SJCRH30 (cell line): ENCODE data around the gene OR52E5. TPM values are rescaled to one million over a fixed set of nuclear protein-coding genes. Genes with fewer than 3 reads are reported as not detected.

Experiments
- DNase-seq, 2 experiments: peaks; one replicate each; pipeline ENCODE4 v3.0.0-alpha.2; 2015 to 2020
- H3K27ac ChIP-seq: fragments of 250-450 bp; sonication (Bioruptor Pico); 2 replicates; pipeline ENCODE4 v1.5.1; 2020; ENCODE audit warnings: mild to moderate bottlenecking, moderate library complexity
- H3K27me3 ChIP-seq: fragments of 250-450 bp; sonication (Bioruptor Pico); 2 replicates; pipeline ENCODE4 v1.5.1; 2020; ENCODE audit warnings: mild to moderate bottlenecking, moderate library complexity
- H3K36me3 ChIP-seq: fragments of 250-450 bp; sonication (Bioruptor Pico); 2 replicates; pipeline ENCODE4 v1.5.1; 2020; ENCODE audit warnings: mild to moderate bottlenecking, moderate library complexity
- H3K4me1 ChIP-seq: fragments of 250-450 bp; sonication (Bioruptor Pico); 2 replicates; pipeline ENCODE4 v1.5.1; 2020; ENCODE audit warnings: mild to moderate bottlenecking, moderate library complexity
- H3K4me3 ChIP-seq: fragments of 250-450 bp; sonication (Bioruptor Pico); 2 replicates; pipeline ENCODE4 v1.5.1; 2020; ENCODE audit warnings: mild to moderate bottlenecking, moderate library complexity
- H3K9me3 ChIP-seq: fragments of 250-450 bp; sonication (Bioruptor Pico); replicated peaks from 2 replicates; pipeline ENCODE4 v1.5.1; 2020; ENCODE audit warnings: mild to moderate bottlenecking, moderate library complexity
- total RNA-seq: library from RNA; depleted of rRNA; stranded (reverse); fragments of >200 nt; shearing (Covaris generic); gene quantifications from 2 replicates; pipeline ENCODE4 v1.2.3, GENCODE V29; 2014

Gene OR52E5
- total RNA-seq, 1 experiment from 2014 or later: not detected

DNA sequence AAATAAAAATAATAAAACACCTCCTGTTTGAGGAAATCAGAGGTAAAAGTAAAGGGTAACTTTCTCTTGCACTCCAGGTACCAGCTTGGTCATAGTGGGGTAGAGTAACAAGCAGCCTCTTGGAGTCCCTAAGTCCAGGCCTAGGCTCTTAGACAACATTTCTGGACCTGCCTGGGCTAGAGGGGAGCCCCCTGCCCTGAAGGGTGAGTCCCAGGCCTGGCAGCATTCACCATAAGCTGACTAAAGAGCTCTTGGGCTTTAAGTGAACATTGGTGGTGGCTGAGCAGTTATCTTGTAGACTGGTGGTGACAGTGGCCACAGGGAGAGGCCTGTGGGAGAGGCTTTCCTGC lies 30.4 kb downstream of the OR52E5 start:
- Histone ChIP-seq H3K36me3 (no peaks in the 10 kb centered on the region), H3K9me3 (no peaks in the 10 kb centered on the region), H3K4me1 (no peaks in the 10 kb centered on the region), H3K27me3 (no peaks in the 10 kb centered on the region), H3K4me3 (no peak overlapping the region), H3K27ac (no peak overlapping the region)
- DNase-seq: no peak

- no peak for DNase-seq
- no peaks in the 10 kb centered on the region for H3K27me3 ChIP-seq
- no peak overlapping the region for H3K4me3 ChIP-seq
Measured at GRCh38 chr11:5923794-5924193, 30.8 kb downstream of the OR52E5 start.

GRCh38 chr11:5928271-5928670 lies 35.3 kb downstream of the OR52E5 start:
- H3K27me3 ChIP-seq: 0 out of 2 replicates have a peak, but pooled peaks cover 3% of the 10 kb centered on the region
- H3K9me3 ChIP-seq: no peaks in the 10 kb centered on the region
- H3K27ac ChIP-seq: no peak overlapping the region
- no peaks in the 10 kb centered on the region for H3K36me3 ChIP-seq
- H3K4me3 ChIP-seq: no peak overlapping the region
- H3K4me1 ChIP-seq: no peaks in the 10 kb centered on the region
- DNase-seq: no peak

More at GRCh38 chr11:5923794-5924193, 30.8 kb downstream of the OR52E5 start:
- H3K36me3 ChIP-seq: no peaks in the 10 kb centered on the region
- H3K27ac ChIP-seq: no peak overlapping the region
- H3K9me3 ChIP-seq: no peaks in the 10 kb centered on the region
- no peaks in the 10 kb centered on the region for H3K4me1 ChIP-seq

DNA sequence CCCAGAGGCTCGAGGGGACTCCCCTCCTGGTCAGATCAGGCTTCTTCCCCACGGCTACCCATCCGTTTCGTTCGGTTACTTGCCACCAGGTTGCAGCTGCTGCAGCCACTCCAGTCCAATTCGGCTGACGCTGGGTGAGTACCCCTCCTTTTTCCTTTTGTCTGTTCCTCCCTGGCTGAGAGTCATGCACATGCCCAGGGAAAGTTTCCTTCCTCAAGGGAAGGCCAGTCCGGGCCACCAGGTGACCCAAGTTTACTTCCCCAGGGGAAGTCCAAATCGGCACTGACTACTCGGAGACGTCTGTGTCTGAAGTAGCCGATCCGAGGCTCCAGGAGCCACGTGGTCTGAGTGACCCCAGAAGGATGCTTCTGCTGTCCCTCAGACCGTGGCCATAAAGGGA lies 35.8 kb downstream of the OR52E5 start:
- no peaks in the 10 kb centered on the region for H3K9me3 ChIP-seq
- DNase-seq: no peak
- H3K4me3 ChIP-seq: no peak overlapping the region
- no peaks in the 10 kb centered on the region for H3K36me3 ChIP-seq
- H3K4me1 ChIP-seq: no peaks in the 10 kb centered on the region
- H3K27ac ChIP-seq: no peak overlapping the region
- 0 out of 2 replicates have a peak, but pooled peaks cover 3% of the 10 kb centered on the region for H3K27me3 ChIP-seq

DNA sequence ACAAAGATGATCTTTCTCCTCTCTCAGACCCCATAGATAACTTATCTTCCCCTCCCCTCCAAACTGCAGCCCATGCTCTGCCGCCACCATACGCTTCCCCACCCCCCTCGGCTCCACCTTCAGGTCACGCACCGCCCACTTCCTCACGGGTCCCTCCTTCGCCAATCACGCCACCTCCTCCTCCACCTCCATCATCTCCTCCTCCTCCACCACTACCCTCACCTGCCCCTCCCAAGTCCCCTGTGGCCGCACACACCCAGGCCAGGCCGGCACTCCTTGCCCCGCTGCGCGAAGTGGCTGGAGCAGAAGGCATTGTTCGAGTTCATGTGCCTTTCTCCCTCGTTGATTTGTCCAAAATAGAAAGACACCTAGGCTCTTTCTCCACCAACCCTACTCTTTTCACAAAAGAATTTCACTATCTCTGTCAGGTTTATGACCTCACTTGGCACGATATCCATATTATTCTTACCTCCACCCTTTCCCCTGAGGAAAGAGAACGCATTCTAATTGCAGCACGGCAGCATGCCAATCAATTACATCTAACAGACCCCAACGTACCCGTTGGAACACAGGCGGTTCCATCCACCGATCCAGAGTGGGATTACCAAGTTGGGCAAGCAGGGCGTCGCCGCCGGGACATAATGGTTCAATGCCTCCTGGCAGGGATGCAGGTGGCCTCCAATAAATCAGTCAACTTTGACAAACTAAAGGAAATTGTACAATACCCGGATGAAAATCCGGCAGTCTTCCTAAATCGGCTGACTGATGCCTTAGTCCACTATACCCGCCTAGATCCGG lies 36.8 kb downstream of the OR52E5 start:
- Histone ChIP-seq H3K27ac (no peak overlapping the region), H3K4me3 (no peak overlapping the region), H3K27me3 (0 out of 2 replicates have a peak, but pooled peaks cover 3% of the 10 kb centered on the region), H3K9me3 (no peaks in the 10 kb centered on the region), H3K4me1 (no peaks in the 10 kb centered on the region), H3K36me3 (no peaks in the 10 kb centered on the region)
- no peak for DNase-seq

DNA sequence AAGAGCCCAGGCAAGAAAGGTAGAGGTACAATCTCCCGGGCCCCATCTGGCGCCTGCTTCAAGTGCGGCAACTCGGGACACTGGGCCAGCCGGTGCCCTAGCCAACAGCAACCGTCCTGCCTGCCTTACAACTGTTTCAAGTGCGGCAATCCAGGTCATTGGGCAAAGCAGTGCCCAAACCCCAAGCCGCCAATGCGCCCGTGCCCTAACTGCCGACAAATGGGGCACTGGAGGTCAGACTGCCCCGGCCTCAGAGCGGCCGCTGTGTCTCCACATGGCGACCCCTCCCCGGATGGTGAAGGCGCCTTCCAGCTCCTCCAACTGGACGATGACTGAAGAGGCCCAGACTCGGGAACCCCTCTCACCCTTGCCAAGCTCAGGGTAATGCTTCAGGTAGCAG lies 37.6 kb downstream of the OR52E5 start:
- Histone ChIP-seq H3K4me1 (no peaks in the 10 kb centered on the region), H3K27me3 (0 out of 2 replicates have a peak, but pooled peaks cover 3% of the 10 kb centered on the region), H3K9me3 (no peaks in the 10 kb centered on the region), H3K36me3 (no peaks in the 10 kb centered on the region), H3K4me3 (no peak overlapping the region), H3K27ac (no peak overlapping the region)
- no peak for DNase-seq

DNA sequence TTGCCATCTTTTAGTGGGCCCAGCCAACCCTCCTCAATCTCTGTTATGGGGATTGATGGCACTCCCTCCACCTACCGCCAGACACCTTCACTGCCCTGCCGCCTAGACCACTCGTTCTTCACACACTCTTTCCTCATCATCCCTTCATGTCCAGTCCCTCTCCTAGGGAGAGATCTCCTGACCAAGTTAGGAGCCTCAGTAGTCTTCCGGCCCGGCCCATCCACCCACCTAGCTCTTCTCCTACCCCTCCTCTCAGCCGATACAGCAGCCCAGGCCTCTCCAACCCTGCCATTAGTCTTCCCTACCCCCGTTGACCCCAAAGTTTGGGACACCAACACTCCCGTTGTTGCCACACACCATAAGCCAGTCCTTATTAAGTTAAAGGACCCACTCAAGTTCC lies 38.1 kb downstream of the OR52E5 start:
- Histone ChIP-seq H3K9me3 (no peaks in the 10 kb centered on the region), H3K27me3 (0 out of 2 replicates have a peak, but pooled peaks cover 3% of the 10 kb centered on the region), H3K27ac (no peak overlapping the region), H3K36me3 (no peaks in the 10 kb centered on the region), H3K4me3 (no peak overlapping the region), H3K4me1 (no peaks in the 10 kb centered on the region)
- DNase-seq: no peak

DNA sequence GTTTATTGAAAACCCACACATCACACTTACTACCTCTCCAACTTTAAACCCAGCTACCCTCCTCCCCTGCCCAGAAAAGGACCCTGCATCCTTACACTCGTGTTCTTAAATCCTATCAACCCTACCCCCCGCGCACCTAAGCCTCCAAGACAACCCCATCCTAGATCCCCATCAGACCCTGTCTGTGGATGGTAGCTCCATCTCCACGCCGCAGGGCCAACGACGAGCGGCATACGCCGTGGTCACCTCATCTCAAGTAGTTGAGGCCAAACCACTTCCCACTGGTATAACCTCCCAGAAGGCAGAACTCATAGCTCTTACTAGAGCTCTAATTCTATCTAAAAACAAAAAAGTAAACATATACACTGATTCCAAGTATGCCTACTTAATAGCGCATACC lies 39.7 kb downstream of the OR52E5 start:
- Histone ChIP-seq H3K4me1 (no peaks in the 10 kb centered on the region), H3K9me3 (no peaks in the 10 kb centered on the region), H3K36me3 (no peaks in the 10 kb centered on the region), H3K27me3 (0 out of 2 replicates have a peak, but pooled peaks cover 3% of the 10 kb centered on the region), H3K27ac (no peak overlapping the region), H3K4me3 (no peak overlapping the region)
- DNase-seq: no peak

DNA sequence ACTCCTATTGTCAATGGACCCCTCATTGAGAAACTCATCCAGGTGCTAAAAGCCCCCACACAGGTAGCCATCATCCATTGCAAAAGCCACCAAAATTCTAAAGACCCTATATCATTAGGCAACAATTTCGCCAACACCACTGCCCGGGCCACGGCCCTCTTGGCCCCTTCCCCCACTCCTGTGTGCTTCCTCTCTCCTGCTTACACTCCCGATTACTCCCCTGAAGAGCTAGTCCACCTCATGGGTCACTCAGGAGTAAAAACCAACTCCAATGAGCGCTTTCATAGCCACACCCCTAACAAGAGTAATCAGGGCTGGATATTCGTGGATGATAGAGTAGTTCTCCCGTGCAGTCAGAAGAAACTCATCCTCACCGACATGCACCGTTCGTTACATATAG lies 40.1 kb downstream of the OR52E5 start:
- Histone ChIP-seq H3K36me3 (no peaks in the 10 kb centered on the region), H3K27ac (no peak overlapping the region), H3K9me3 (no peaks in the 10 kb centered on the region), H3K27me3 (0 out of 2 replicates have a peak, but pooled peaks cover 3% of the 10 kb centered on the region), H3K4me1 (no peaks in the 10 kb centered on the region), H3K4me3 (no peak overlapping the region)
- DNase-seq: no peak

DNA sequence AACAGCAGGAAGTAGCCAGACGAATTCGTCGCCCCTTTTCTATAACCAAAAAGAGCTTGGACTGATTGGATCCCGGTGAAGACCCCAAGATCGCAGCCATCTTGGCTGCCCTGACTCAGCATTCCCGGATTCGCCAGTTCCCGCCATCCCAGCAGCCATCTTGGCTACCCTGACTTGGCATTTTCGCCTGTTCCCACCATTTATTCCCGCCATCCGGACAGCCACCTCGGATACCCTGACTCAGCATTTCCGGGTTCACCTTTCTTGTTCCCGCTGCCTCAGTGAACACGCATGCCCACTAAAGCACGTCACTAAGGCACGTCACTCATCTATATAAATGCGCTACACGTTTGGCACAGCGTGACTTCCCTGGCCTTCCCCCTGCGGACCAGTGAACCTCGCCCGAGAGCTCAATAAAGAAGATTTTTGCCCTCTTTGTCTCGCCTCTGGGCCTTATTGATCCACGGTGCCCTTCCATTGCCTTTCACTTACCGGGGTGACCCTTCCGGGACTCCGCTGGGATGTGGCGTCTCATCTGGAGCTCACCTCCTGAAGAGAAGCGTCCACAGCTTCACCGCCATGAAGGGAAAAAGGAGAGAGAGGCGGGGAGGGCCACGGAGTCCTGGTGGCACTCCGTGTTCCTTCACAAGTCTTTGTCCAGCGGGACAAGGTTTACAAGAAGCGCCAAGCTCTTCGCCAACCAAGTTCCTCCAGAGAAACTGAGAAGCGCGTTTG lies 45.0 kb downstream of the OR52E5 start:
- Histone ChIP-seq H3K27me3 (no peaks in the 10 kb centered on the region), H3K27ac (no peak overlapping the region), H3K4me1 (no peaks in the 10 kb centered on the region), H3K36me3 (no peaks in the 10 kb centered on the region), H3K4me3 (no peak overlapping the region), H3K9me3 (no peaks in the 10 kb centered on the region)
- no peak for DNase-seq

- DNase-seq: no peak
Measured at GRCh38 chr11:5938603-5938965, 45.6 kb downstream of the OR52E5 start.

GRCh38 chr11:5940748-5941147 lies 47.7 kb downstream of the OR52E5 start:
- H3K4me3 ChIP-seq: no peak overlapping the region
- no peak overlapping the region for H3K27ac ChIP-seq
- H3K4me1 ChIP-seq: no peaks in the 10 kb centered on the region
- H3K27me3 ChIP-seq: no peaks in the 10 kb centered on the region; the same call in 1 of the 2 replicates
- no peaks in the 10 kb centered on the region for H3K9me3 ChIP-seq
- DNase-seq: no peak
- no peaks in the 10 kb centered on the region for H3K36me3 ChIP-seq

More at GRCh38 chr11:5938603-5938965, 45.6 kb downstream of the OR52E5 start:
- no peak overlapping the region for H3K4me3 ChIP-seq
- no peaks in the 10 kb centered on the region for H3K4me1 ChIP-seq
- H3K9me3 ChIP-seq: no peaks in the 10 kb centered on the region
- H3K36me3 ChIP-seq: no peaks in the 10 kb centered on the region
- no peaks in the 10 kb centered on the region for H3K27me3 ChIP-seq
- no peak overlapping the region for H3K27ac ChIP-seq

DNA sequence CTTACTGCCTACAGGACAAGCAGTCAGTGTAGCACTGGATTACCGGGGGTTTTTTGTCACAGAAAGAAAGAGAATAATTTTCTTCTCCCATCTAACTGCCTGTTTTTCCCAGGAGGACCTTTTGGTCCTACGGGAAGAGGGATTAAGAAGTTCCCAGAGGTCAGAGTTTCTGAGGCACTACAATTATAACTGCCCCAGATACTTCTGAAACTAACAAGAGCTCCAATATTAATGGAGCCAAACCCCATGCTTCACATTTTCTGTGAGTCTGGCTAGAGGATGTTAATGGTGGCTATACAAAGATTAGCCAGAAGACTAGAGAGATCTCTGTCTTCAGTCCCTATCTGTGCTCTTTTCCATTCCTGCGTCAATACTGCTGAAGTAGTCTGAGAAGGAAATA lies 48.9 kb downstream of the OR52E5 start, which contains the start of gene OR56A3:
OR56A3 (plus strand) TSS at position 301 of the 400 bp plus-strand sequence. CDS start 5,096 bp downstream, outside the sequence.
- DNase-seq: no peak
- no peaks in the 10 kb centered on the region; the same call in 1 of the 2 replicates for H3K27me3 ChIP-seq
- no peaks in the 10 kb centered on the region for H3K9me3 ChIP-seq
- no peak within 1 kb of the TSS for H3K27ac ChIP-seq
- H3K36me3 ChIP-seq: no peaks in the 10 kb centered on the region
- H3K4me1 ChIP-seq: no peaks in the 10 kb centered on the region
- H3K4me3 ChIP-seq: no peak within 1 kb of the TSS
